Measurements from ENCODE around the gene PTGDS. TPM values are rescaled to one million over a fixed set of nuclear protein-coding genes. Genes with fewer than 3 reads are reported as not detected.

Gene PTGDS
- total and polyA plus RNA-seq, 2 donors (not counting 1 experiment from before 2014, with no cell fraction given), result 0.13 TPM; not detected in 1

DNA sequence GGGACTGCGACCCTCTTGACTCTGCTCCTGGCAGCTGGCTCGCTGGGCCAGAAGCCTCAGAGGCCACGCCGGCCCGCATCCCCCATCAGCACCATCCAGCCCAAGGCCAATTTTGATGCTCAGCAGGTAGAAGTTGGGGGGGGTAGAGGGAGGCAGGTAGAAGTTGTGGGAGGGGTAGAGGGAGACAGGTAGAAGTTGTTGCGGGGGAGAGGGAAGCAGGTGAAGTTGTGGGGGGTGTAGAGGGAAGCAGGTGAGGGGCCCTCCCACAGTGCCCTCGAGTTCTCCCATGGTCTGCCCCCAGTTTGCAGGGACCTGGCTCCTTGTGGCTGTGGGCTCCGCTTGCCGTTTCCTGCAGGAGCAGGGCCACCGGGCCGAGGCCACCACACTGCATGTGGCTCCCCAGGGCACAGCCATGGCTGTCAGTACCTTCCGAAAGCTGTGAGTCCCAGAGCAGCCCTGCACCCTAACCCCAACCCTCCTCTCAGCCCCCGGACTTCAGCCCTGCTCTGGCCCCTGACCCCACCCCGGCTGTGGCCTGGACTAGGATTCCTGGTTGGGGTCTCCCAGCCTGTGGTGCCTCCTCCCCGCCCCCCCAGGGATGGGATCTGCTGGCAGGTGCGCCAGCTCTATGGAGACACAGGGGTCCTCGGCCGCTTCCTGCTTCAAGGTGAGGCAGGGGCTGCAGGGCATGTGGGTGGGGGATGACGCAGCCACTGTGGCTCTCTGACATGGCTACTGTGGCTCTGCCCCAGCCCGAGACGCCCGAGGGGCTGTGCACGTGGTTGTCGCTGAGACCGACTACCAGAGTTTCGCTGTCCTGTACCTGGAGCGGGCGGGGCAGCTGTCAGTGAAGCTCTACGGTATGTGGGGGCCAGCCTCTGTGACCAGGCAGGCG, 31.7 kb upstream of the PTGDS start:
- Histone ChIP-seq H3K79me2 (ENCODE audit: control insufficient read depth, insufficient read depth, low read length) (peaks cover 22% of the 10 kb centered on the region), H3K4me3 (ENCODE audit: control extremely low read depth in 1 of 5, extremely low read depth in 1 of 5, insufficient read depth in 1 of 5, low read depth in 2 of 5, low read length in 4 of 5) (no peak overlapping the region), H3K9ac (ENCODE audit: low read length) (no peak overlapping the region), H3K4me2 (replicated peaks; ENCODE audit: low read depth, low read length, poor library complexity, severe bottlenecking) (peak overlapping the region; percentile 81), H3K27me3 (replicated peaks in 1 of 4; ENCODE audit: control extremely low read depth in 1 of 4, control insufficient read depth in 3 of 4, insufficient read depth in 4 of 4, low read length in 3 of 4) (no peaks in the 10 kb centered on the region), H4K20me1 (ENCODE audit: control insufficient read depth, insufficient read depth, low read length, poor library complexity, severe bottlenecking) (peaks cover 35% of the 10 kb centered on the region), H3K36me3 (replicated peaks in 1 of 2; ENCODE audit: control extremely low read depth in 1 of 2, control insufficient read depth in 1 of 2, extremely low read depth in 1 of 2, insufficient read depth in 2 of 2, low read length in 1 of 2) (peaks cover 0 to 24% of the 10 kb centered on the region in 2 experiments), H3K27ac (ENCODE audit: low read length in 2 of 2) (no peak overlapping the region), H3K9me3 (ENCODE audit: control extremely low read depth in 1 of 3, control insufficient read depth in 2 of 3, insufficient read depth in 1 of 3, low read length in 2 of 3) (no peaks in the 10 kb centered on the region), H3K4me1 (ENCODE audit: control insufficient read depth in 2 of 2, insufficient read depth in 2 of 2, low read length in 2 of 2) (peaks cover 15 to 28% of the 10 kb centered on the region in 2 donors), H2AFZ (ENCODE audit: insufficient read depth, low read depth, low read length, poor library complexity, severe bottlenecking) (no peak overlapping the region)
- WGBS (ENCODE audit: insufficient coverage), result 89% methylated on average over 30 of the region's 30 CpGs
- no peaks in the 10 kb centered on the region for H3K27me3 Mint-ChIP-seq
- no peaks in the 10 kb centered on the region for H3K9me3 Mint-ChIP-seq (ENCODE audit: insufficient read depth)
- POLR2A ChIA-PET, result interaction anchor here (0.6 kb wide), 1 partner anchor 20 kb away, joined by 5 read pairs; no protein-coding TSS in a partner anchor
- CTCF ChIA-PET, result interaction anchor here (0.9 to 2.4 kb wide), 4 partner anchors 80 to 139 kb away, joined by 3 to 10 read pairs (median 5); no protein-coding TSS in a partner anchor
- H3K27ac Mint-ChIP-seq, result no peak overlapping the region
- no peak for ATAC-seq (ENCODE audit: low read depth)
- peaks cover 14% of the 10 kb centered on the region for H3K4me1 Mint-ChIP-seq
- TF ChIP-seq, protein P1, sequence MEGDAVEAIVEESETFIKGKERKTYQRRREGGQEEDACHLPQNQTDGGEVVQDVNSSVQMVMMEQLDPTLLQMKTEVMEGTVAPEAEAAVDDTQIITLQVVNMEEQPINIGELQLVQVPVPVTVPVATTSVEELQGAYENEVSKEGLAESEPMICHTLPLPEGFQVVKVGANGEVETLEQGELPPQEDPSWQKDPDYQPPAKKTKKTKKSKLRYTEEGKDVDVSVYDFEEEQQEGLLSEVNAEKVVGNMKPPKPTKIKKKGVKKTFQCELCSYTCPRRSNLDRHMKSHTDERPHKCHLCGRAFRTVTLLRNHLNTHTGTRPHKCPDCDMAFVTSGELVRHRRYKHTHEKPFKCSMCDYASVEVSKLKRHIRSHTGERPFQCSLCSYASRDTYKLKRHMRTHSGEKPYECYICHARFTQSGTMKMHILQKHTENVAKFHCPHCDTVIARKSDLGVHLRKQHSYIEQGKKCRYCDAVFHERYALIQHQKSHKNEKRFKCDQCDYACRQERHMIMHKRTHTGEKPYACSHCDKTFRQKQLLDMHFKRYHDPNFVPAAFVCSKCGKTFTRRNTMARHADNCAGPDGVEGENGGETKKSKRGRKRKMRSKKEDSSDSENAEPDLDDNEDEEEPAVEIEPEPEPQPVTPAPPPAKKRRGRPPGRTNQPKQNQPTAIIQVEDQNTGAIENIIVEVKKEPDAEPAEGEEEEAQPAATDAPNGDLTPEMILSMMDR (IDR thresholded peaks at IDR 0.05), result no peak
- TF ChIP-seq EZH2 (IDR thresholded peaks at IDR 0.05; ENCODE audit: borderline replicate concordance, insufficient read depth, low read depth, low read length, poor library complexity, severe bottlenecking), result no peak
- intact Hi-C loops (cut with micrococcal nuclease), result loop anchor here (2.0 kb wide), 1 partner anchor 155 kb away; the partner anchor contains the start of gene TMEM141
- no peak overlapping the region for H3K4me3 Mint-ChIP-seq
- DNase-seq, result no peak

All from B cell (primary cell).